ENCODE data around the gene KIF5B. TPM values are rescaled to one million over a fixed set of nuclear protein-coding genes. Genes with fewer than 3 reads are reported as not detected.
"Not testable (repeated sequence)": the region's sequence is repeated elsewhere in the genome, so short reads cannot be mapped to it uniquely, and the experiment has no call there.

KIF5B gene
- total and polyA plus RNA-seq, 10 of the 15 experiments (the other 5 are each of a cell fraction or from before 2014, with no cell fraction given), result 14.7 to 47.4 (median 33.1) TPM

DNA sequence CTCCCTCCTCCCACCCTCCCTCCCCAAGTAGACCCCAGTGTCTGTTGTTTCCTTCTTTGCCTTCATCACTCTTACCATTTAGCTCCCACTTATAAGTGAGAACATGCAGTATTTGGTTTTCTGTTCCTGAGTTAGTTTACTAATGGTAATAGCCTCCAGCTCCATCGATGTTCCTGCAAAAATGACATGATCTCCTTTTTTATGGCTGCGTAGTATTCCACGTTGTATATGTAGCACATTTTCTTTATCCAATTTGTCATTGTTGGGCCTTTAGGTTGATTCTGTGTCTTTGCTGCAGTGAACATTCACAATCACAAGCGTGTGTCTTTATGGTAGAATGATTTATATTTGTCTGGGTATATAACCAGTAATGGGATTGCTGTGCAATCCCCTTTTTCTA is 75.8 kb downstream of the KIF5B start (continued):
- TF ChIP-seq, protein P1, sequence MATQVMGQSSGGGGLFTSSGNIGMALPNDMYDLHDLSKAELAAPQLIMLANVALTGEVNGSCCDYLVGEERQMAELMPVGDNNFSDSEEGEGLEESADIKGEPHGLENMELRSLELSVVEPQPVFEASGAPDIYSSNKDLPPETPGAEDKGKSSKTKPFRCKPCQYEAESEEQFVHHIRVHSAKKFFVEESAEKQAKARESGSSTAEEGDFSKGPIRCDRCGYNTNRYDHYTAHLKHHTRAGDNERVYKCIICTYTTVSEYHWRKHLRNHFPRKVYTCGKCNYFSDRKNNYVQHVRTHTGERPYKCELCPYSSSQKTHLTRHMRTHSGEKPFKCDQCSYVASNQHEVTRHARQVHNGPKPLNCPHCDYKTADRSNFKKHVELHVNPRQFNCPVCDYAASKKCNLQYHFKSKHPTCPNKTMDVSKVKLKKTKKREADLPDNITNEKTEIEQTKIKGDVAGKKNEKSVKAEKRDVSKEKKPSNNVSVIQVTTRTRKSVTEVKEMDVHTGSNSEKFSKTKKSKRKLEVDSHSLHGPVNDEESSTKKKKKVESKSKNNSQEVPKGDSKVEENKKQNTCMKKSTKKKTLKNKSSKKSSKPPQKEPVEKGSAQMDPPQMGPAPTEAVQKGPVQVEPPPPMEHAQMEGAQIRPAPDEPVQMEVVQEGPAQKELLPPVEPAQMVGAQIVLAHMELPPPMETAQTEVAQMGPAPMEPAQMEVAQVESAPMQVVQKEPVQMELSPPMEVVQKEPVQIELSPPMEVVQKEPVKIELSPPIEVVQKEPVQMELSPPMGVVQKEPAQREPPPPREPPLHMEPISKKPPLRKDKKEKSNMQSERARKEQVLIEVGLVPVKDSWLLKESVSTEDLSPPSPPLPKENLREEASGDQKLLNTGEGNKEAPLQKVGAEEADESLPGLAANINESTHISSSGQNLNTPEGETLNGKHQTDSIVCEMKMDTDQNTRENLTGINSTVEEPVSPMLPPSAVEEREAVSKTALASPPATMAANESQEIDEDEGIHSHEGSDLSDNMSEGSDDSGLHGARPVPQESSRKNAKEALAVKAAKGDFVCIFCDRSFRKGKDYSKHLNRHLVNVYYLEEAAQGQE (IDR thresholded peaks at IDR 0.05; ENCODE audit: low read depth, low read length), result no peak
- no peak for TF ChIP-seq BCL11A (IDR thresholded peaks at IDR 0.05; ENCODE audit: low read depth, low read length)
- TF ChIP-seq PAX8 (IDR thresholded peaks at IDR 0.05), result no peak
- TF ChIP-seq IRF4 (IDR thresholded peaks at IDR 0.05; ENCODE audit: low read depth, low read length), result no peak
- TF ChIP-seq, protein P2, sequence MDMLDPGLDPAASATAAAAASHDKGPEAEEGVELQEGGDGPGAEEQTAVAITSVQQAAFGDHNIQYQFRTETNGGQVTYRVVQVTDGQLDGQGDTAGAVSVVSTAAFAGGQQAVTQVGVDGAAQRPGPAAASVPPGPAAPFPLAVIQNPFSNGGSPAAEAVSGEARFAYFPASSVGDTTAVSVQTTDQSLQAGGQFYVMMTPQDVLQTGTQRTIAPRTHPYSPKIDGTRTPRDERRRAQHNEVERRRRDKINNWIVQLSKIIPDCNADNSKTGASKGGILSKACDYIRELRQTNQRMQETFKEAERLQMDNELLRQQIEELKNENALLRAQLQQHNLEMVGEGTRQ (IDR thresholded peaks at IDR 0.05; ENCODE audit: borderline replicate concordance, low read depth, low read length), result no peak
- no peak for TF ChIP-seq SUZ12 (IDR thresholded peaks at IDR 0.05; ENCODE audit: unreplicated experiment)
- no peak for TF ChIP-seq IKZF2 (IDR thresholded peaks at IDR 0.05)
- TF ChIP-seq ZSCAN29 (IDR thresholded peaks at IDR 0.05), result no peak
- TF ChIP-seq, protein P3, sequence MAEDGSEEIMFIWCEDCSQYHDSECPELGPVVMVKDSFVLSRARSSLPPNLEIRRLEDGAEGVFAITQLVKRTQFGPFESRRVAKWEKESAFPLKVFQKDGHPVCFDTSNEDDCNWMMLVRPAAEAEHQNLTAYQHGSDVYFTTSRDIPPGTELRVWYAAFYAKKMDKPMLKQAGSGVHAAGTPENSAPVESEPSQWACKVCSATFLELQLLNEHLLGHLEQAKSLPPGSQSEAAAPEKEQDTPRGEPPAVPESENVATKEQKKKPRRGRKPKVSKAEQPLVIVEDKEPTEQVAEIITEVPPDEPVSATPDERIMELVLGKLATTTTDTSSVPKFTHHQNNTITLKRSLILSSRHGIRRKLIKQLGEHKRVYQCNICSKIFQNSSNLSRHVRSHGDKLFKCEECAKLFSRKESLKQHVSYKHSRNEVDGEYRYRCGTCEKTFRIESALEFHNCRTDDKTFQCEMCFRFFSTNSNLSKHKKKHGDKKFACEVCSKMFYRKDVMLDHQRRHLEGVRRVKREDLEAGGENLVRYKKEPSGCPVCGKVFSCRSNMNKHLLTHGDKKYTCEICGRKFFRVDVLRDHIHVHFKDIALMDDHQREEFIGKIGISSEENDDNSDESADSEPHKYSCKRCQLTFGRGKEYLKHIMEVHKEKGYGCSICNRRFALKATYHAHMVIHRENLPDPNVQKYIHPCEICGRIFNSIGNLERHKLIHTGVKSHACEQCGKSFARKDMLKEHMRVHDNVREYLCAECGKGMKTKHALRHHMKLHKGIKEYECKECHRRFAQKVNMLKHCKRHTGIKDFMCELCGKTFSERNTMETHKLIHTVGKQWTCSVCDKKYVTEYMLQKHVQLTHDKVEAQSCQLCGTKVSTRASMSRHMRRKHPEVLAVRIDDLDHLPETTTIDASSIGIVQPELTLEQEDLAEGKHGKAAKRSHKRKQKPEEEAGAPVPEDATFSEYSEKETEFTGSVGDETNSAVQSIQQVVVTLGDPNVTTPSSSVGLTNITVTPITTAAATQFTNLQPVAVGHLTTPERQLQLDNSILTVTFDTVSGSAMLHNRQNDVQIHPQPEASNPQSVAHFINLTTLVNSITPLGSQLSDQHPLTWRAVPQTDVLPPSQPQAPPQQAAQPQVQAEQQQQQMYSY (CRISPR knock-in tag; IDR thresholded peaks at IDR 0.05), result no peak
- TF ChIP-seq RUNX3 (IDR thresholded peaks at IDR 0.05; ENCODE audit: low read length), result no peak
- TF ChIP-seq JUNB (IDR thresholded peaks at IDR 0.05), result no peak

DNA sequence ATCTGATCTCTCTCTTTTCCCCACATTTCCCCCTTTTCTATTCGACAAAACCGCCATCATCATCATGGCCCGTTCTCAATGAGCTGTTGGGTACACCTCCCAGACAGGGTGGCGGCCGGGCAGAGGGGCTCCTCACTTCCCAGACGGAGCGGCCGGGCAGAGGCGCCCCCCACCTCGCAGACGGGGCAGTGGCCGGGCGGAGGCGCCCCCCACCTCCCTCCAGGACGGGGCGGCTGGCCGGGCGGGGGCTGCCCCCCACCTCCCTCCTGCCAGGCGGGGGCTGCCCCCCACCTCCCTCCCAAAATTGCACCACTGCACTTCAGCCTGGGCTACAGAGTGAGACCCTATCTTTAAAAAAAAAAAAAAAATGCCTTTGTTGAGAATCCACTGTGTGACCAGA is 77.2 kb downstream of the KIF5B start:
- SMC1A ChIA-PET (ENCODE audit: uncharacterized antibody, unreplicated experiment); H3K4me2 ChIP-seq (ENCODE audit: control insufficient read depth, insufficient read depth); H3K36me3 ChIP-seq (ENCODE audit: control insufficient read depth in 2 of 2, insufficient read depth in 2 of 2, low read length in 1 of 2); H3K27me3 ChIP-seq (replicated peaks in 1 of 2; ENCODE audit: control insufficient read depth in 2 of 2, insufficient read depth in 2 of 2, low read length in 1 of 2); H3K9ac ChIP-seq (ENCODE audit: control insufficient read depth, insufficient read depth, low read length); BruUV-seq (replicated peaks); H4K20me1 ChIP-seq (ENCODE audit: control insufficient read depth, insufficient read depth); H3K27ac ChIP-seq (ENCODE audit: control insufficient read depth, insufficient read depth); in situ Hi-C loops (cut with MboI); DNase-seq (ENCODE audit: low read depth, low spot score); POLR2A ChIA-PET; H2AFZ ChIP-seq (ENCODE audit: control insufficient read depth, low read depth, low read length); H3K9me3 ChIP-seq (replicated peaks; ENCODE audit: control insufficient read depth, insufficient read depth, low read length); FAIRE-seq; H3K4me1 ChIP-seq (ENCODE audit: control insufficient read depth, insufficient read depth, low read length); intact Hi-C loops (cut with micrococcal nuclease; ENCODE audit: unreplicated experiment); RAD21 ChIA-PET (ENCODE audit: unreplicated experiment); H3K4me3 ChIP-seq; ATAC-seq; H3K79me2 ChIP-seq (ENCODE audit: control insufficient read depth, insufficient read depth, low read length): not testable (repeated sequence)
- CTCF ChIA-PET, result interaction anchor here (0.6 kb wide), 1 partner anchor 48 kb away, joined by 3 read pairs; no protein-coding TSS in a partner anchor
- 90% methylated on average over 8 of the region's 19 CpGs for WGBS (ENCODE audit: insufficient coverage, insufficient replicate concordance, low lambda C conversion rate, missing lambda C conversion rate)

All from GM12878 (cell line).